Measurements from ENCODE around the gene GSK3B. TPM values are rescaled to one million over a fixed set of nuclear protein-coding genes. Genes with fewer than 3 reads are reported as not detected.

GSK3B gene
- total and polyA plus RNA-seq, 2 experiments from 2014 or later: 29.0 to 45.3 TPM

- TF ChIP-seq CTCF (conservative IDR thresholded peaks at IDR 0.05; ENCODE audit: low read depth in 2 of 2) (no peak), EZH2phosphoT487 (IDR thresholded peaks at IDR 0.05; ENCODE audit: unreplicated experiment) (no peak)
Observed at GRCh38 chr3:119898478-119899191, 195.6 kb downstream of the GSK3B start (continued).

GRCh38 chr3:119894195-119894594 lies 200.1 kb downstream of the GSK3B start:
- H3K4me3 ChIP-seq: no peak overlapping the region
- no peaks in the 10 kb centered on the region for H3K27me3 ChIP-seq (ENCODE audit: insufficient read depth)
- no peaks in the 10 kb centered on the region for H3F3A ChIP-seq (replicated peaks; ENCODE audit: low read depth)
- peaks cover 15% of the 10 kb centered on the region for H3K36me3 Mint-ChIP-seq (ENCODE audit: low read depth)
- no peaks in the 10 kb centered on the region for H3K27me3 Mint-ChIP-seq (ENCODE audit: insufficient read depth, low read depth, poor library complexity)
- peaks cover 3% of the 10 kb centered on the region for H3K9me3 Mint-ChIP-seq
- DNase-seq (ENCODE audit: low spot score) (no peak), ATAC-seq (no peak)
- H3K27ac ChIP-seq (ENCODE audit: low read depth): no peak overlapping the region
- H3K4me1 Mint-ChIP-seq: peaks cover 3% of the 10 kb centered on the region; the same call in 2 of the 3 replicates
- no peaks in the 10 kb centered on the region for H3K4me1 ChIP-seq (ENCODE audit: insufficient read depth)
- H3K4me2 ChIP-seq: no peak overlapping the region
- peaks cover 7% of the 10 kb centered on the region for H3K36me3 ChIP-seq (ENCODE audit: insufficient read depth)
- no peaks in the 10 kb centered on the region for H4K20me1 ChIP-seq (replicated peaks; ENCODE audit: insufficient read depth)
- no peak overlapping the region for H2AFZ ChIP-seq
- no peaks in the 10 kb centered on the region for H3K9me2 ChIP-seq (ENCODE audit: insufficient read depth)
- no peaks in the 10 kb centered on the region for H3K79me2 ChIP-seq (replicated peaks; ENCODE audit: insufficient read depth)
- H3K27ac Mint-ChIP-seq: no peak overlapping the region
- H3K4me3 Mint-ChIP-seq: no peak overlapping the region
- TF ChIP-seq EZH2 (IDR thresholded peaks at IDR 0.05; ENCODE audit: low read depth, unreplicated experiment) (no peak), REST (IDR thresholded peaks at IDR 0.05; ENCODE audit: unreplicated experiment) (no peak), CREB1 (CRISPR knock-in tag; IDR thresholded peaks at IDR 0.05; ENCODE audit: low read depth) (no peak), STAT1 (IDR thresholded peaks at IDR 0.05; ENCODE audit: unreplicated experiment) (no peak), CTCF (conservative IDR thresholded peaks at IDR 0.05; ENCODE audit: low read depth in 2 of 2) (no peak), ZNF331 (CRISPR knock-in tag; IDR thresholded peaks at IDR 0.05; ENCODE audit: low read depth) (no peak), NANOG (IDR thresholded peaks at IDR 0.05; ENCODE audit: borderline replicate concordance) (no peak), POLR2AphosphoS5 (IDR thresholded peaks at IDR 0.05; ENCODE audit: low read depth) (no peak), EZH2phosphoT487 (IDR thresholded peaks at IDR 0.05; ENCODE audit: unreplicated experiment) (no peak), ZNF114 (CRISPR knock-in tag; IDR thresholded peaks at IDR 0.05) (no peak), JUNB (IDR thresholded peaks at IDR 0.05; ENCODE audit: unreplicated experiment) (no peak)

All from GM23338 (cell line).